ENCODE measurements around the gene CLK2. TPM values are rescaled to one million over a fixed set of nuclear protein-coding genes. Genes with fewer than 3 reads are reported as not detected.

Gene CLK2
- total and polyA plus RNA-seq, 9 of the 15 experiments (the other 6 are each of a cell fraction or from before 2014, with no cell fraction given) = 13.5 to 81.4 (median 39.6) TPM

DNA sequence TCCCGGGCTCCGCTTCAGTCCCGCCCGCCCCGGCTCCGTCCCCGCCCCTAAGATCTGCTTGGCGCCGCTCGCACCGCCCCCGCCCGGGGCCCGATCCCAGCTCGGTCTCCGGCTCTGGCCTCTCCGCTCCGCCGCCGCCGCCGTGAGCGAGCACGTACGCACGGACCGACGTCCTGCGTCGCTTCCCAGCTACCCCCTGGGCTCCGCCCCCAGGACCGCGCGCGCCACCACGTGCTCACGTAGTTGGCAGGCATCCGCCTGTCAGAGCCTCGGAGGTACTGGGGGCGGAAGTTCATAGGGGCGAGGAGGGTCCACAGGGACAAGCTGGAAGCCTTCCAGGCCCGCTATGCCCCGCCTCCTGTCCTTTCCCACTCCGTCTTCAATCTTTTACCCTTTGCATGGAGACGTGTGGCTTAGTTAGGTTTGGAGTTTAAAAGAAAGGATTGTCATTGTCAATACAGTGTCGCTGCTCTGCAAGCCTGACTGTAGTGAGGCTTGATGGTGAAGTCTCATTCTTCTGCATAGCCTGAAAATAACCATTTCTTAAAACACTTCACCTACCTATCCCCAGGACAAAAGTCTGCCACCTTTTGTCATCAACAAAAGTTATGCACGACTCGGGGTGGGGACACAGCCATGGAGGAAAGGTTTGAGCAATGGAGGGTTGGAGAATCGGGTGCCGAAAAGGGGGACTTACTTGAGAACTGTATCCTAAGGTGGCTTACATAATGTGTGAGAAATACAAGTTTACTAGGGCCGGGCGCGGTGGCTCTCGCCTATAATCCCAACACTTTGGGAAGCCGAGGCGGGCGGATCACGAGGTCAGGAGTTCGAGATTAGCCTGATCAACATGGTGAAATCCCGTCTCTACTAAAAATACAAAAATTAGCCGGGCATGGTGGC lies at the start of gene CLK2 (continued):
- TF ChIP-seq, protein P1, sequence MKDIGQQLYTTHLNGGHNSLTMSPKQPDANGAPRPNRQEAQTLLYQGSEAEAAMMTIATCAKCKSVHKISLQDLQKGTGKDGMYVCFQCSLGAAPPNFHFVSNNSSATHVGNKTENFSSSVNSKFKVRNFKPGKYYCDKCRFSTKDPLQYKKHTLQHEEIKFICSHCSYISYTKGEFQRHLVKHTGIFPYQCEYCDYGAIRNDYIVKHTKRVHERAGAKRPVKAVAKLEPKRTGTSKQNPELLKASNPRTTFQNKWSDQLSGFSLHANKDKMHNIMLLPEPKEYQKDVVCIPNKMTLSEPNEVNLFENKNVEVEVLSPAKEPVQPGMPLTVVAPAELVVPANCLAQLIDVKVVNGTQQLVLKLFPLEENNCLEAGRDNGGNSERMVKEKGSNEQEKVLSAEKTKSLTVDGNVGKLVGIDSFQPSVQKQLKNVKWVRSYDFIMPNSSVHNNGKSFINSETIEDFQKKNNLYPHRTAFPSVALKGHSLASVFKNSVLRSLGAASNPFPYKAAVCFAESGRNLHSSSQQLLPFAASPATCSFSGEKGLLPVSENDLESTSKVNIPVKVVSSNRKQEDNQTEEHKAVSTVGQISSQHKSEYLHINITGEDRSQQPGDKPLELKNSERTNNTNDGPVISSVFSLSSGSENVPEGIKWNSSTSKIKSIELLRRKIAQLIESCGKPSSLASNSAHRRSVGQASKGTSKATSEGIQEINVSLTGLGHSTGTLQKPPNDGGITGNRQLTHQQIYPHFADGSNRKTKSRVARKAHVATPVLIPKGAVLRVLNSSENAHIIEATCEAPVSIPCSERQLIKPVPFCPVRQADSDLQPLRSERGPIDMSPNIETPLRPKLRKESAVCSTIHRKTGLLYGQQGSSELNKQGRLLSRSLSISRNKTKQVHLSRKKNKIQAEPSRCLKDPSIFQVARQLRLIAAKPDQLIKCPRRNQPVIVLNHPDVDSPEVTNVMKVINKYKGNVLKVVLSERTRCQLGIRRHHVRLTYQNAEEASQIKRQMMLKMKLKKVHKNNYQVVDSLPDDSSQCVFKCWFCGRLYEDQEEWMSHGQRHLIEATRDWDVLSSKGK (CRISPR knock-in tag; IDR thresholded peaks at IDR 0.05) = no peak
- TF ChIP-seq ZNF764 (CRISPR knock-in tag; IDR thresholded peaks at IDR 0.05; ENCODE audit: low read depth) = no peak
- TF ChIP-seq, protein P2, sequence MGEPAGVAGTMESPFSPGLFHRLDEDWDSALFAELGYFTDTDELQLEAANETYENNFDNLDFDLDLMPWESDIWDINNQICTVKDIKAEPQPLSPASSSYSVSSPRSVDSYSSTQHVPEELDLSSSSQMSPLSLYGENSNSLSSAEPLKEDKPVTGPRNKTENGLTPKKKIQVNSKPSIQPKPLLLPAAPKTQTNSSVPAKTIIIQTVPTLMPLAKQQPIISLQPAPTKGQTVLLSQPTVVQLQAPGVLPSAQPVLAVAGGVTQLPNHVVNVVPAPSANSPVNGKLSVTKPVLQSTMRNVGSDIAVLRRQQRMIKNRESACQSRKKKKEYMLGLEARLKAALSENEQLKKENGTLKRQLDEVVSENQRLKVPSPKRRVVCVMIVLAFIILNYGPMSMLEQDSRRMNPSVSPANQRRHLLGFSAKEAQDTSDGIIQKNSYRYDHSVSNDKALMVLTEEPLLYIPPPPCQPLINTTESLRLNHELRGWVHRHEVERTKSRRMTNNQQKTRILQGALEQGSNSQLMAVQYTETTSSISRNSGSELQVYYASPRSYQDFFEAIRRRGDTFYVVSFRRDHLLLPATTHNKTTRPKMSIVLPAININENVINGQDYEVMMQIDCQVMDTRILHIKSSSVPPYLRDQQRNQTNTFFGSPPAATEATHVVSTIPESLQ (CRISPR knock-in tag; IDR thresholded peaks at IDR 0.05) = no peak
- no peak for TF ChIP-seq ZNF324 (CRISPR knock-in tag; IDR thresholded peaks at IDR 0.05)
- TF ChIP-seq, protein P3, sequence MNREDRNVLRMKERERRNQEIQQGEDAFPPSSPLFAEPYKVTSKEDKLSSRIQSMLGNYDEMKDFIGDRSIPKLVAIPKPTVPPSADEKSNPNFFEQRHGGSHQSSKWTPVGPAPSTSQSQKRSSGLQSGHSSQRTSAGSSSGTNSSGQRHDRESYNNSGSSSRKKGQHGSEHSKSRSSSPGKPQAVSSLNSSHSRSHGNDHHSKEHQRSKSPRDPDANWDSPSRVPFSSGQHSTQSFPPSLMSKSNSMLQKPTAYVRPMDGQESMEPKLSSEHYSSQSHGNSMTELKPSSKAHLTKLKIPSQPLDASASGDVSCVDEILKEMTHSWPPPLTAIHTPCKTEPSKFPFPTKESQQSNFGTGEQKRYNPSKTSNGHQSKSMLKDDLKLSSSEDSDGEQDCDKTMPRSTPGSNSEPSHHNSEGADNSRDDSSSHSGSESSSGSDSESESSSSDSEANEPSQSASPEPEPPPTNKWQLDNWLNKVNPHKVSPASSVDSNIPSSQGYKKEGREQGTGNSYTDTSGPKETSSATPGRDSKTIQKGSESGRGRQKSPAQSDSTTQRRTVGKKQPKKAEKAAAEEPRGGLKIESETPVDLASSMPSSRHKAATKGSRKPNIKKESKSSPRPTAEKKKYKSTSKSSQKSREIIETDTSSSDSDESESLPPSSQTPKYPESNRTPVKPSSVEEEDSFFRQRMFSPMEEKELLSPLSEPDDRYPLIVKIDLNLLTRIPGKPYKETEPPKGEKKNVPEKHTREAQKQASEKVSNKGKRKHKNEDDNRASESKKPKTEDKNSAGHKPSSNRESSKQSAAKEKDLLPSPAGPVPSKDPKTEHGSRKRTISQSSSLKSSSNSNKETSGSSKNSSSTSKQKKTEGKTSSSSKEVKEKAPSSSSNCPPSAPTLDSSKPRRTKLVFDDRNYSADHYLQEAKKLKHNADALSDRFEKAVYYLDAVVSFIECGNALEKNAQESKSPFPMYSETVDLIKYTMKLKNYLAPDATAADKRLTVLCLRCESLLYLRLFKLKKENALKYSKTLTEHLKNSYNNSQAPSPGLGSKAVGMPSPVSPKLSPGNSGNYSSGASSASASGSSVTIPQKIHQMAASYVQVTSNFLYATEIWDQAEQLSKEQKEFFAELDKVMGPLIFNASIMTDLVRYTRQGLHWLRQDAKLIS (CRISPR knock-in tag; IDR thresholded peaks at IDR 0.05) = 0 out of 2 replicates have a peak, but pooled peaks have one; percentile 32
- TF ChIP-seq XRCC5 (IDR thresholded peaks at IDR 0.05; ENCODE audit: low read depth, low read length) = no peak
- TF ChIP-seq ZNF140 (CRISPR knock-in tag; IDR thresholded peaks at IDR 0.05) = no peak
- no peak for TF ChIP-seq ZNF507 (tag; conservative IDR thresholded peaks at IDR 0.05)
- no peak for TF ChIP-seq SIRT6 (IDR thresholded peaks at IDR 0.05; ENCODE audit: low read depth, low read length)
- TF ChIP-seq, protein P4, sequence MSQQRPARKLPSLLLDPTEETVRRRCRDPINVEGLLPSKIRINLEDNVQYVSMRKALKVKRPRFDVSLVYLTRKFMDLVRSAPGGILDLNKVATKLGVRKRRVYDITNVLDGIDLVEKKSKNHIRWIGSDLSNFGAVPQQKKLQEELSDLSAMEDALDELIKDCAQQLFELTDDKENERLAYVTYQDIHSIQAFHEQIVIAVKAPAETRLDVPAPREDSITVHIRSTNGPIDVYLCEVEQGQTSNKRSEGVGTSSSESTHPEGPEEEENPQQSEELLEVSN (IDR thresholded peaks at IDR 0.05; ENCODE audit: borderline replicate concordance in 1 of 2, extremely low read depth in 1 of 2, insufficient read depth in 1 of 2, insufficient read length in 1 of 2, low read depth in 1 of 2, low read length in 1 of 2, poor library complexity in 1 of 2, severe bottlenecking in 1 of 2) = peak; percentile 92 to 97
- TF ChIP-seq ZNF57 (CRISPR knock-in tag; IDR thresholded peaks at IDR 0.05) = no peak
- no peak for TF ChIP-seq RBM39 (optimal IDR thresholded peaks at IDR 0.05; ENCODE audit: low read depth, low read length)
- TF ChIP-seq, protein P5, sequence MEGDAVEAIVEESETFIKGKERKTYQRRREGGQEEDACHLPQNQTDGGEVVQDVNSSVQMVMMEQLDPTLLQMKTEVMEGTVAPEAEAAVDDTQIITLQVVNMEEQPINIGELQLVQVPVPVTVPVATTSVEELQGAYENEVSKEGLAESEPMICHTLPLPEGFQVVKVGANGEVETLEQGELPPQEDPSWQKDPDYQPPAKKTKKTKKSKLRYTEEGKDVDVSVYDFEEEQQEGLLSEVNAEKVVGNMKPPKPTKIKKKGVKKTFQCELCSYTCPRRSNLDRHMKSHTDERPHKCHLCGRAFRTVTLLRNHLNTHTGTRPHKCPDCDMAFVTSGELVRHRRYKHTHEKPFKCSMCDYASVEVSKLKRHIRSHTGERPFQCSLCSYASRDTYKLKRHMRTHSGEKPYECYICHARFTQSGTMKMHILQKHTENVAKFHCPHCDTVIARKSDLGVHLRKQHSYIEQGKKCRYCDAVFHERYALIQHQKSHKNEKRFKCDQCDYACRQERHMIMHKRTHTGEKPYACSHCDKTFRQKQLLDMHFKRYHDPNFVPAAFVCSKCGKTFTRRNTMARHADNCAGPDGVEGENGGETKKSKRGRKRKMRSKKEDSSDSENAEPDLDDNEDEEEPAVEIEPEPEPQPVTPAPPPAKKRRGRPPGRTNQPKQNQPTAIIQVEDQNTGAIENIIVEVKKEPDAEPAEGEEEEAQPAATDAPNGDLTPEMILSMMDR (IDR thresholded peaks at IDR 0.05 in 2 of 3, conservative IDR thresholded peaks at IDR 0.05 in 1 of 3; ENCODE audit: insufficient read depth in 2 of 3, low read depth in 1 of 3, low read length in 3 of 3) = no peak
